Fibroblast of skin of abdomen (primary cell): ENCODE results near the gene WASF2.

Experiments used
- DNase-seq: peaks from one replicate; pipeline ENCODE4 v3.0.0-alpha.2; 2013

WASF2 gene

DNA sequence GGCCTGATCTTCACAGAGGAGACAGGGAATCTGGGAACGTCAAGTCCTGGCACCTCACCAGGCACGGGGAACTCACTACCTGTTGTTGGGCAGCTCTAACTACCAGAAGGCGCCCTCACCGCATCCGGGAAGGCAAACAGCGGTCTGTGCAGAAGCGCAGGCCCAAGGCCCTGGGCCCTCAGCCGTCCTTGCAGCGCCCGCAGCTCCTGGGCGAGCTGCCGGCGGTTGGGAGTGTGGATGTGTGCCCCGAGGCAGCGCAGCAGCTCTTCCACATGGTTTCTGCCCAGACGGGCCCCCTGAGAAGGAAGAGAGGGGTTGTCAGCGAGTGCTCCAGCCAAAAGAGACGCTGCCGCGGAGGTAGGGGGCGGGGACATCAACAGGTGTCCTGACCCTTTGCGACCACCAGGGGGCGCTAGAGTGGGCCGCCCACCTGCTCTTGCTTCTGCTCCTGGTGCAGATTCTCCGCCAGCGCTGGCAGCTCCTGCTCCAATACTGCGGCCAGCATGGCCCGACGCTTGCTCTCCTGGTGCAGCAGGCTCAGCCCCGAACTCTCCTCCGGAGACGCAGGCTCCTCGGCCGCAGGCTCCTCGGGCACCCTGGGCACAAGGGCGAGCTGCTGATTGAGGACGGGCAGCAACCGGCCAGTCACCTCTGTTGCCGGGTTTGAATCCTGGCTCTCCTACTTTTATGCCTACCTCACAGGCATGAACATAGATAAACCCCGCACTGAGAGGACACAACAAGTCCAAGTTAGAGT is 132.5 kb downstream of the WASF2 start:
- DNase-seq: peak; percentile 58

DNA sequence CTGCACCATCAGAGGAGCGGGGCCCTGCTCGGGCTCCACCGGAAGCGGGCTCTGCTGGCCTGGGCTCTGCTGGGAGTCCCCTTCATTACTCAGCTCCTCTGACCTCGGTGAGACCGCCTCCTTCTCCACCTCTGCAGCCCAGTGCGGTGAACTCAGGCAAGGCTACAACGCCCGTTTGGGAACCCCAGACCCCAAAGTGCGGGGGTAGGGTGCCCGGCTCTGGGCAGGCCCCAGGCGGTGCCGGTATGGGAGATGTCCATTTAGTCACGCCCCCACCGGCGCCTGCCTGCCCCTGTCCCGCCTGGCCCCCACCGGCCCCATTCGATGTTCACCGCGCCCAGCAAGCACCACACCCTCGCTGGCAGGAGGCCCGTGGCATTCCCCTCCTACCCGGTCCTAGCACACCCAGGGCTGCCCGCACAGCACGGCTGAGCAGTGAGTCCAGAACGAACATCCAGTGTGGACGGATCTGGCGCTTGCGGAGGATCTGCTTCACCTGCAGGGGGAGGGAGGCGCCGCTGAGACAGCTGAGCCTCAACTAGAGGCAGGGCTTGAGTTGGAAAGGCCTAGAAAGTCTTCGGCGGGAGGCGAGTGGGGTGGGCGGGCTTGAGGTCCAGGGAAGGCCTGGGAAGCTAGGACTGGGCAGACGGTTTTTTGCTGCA is 133.2 kb downstream of the WASF2 start:
- DNase-seq: no peak

DNA sequence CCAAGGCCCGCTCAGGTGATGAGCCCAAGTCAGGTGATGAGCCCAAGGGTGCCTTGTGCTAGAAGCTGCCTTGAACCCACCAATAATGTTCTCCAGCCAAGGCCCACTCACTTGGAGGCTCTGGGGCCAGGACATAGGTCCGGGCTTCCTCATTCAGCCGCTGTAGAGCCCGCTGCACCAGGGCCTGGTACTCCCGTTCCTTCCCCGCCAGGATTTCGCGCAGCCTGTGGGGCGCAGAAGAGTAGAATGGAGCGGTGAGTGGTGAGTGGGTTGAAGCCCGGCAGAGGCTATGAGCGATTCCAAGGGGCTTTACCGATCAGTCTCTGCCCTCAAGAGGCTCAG is 133.7 kb downstream of the WASF2 start:
- no peak for DNase-seq

DNA sequence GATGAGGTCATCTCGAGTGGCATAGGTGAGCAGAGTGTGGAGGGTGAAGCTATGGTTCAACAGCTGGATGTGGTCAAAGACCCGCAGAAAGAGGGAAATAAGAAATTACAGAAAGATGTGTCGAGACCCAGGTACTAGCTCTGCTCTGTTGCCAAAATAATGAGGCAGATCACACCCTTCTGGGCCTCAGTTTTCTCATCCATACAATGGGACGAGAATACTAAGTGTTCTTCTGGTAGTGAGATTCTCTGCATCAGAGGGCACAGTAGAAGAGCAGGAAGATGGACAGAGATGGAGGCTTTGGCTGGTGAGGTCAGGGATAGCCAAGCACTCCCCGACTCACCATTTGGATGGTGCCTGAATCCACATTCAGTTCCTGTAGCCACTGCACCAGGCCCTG is 134.3 kb downstream of the WASF2 start:
- no peak for DNase-seq
